GM21447 (cell line): ENCODE data around the gene PSMB10.
A peak's percentile ranks its signal among the peaks of the same experiment; 100 is the strongest.

Source experiments
- ATAC-seq: cut with Tn5 transposase; IDR thresholded peaks from one replicate; pipeline ENCODE4 v1.9.1; 2021; ENCODE audit not compliant: unreplicated experiment

The PSMB10 gene

GRCh38 chr16:67897231-67897630 is 39.4 kb downstream of the PSMB10 start:
- ATAC-seq = no peak

- no peak for ATAC-seq
These were observed 42.8 kb downstream of the PSMB10 start for GRCh38 chr16:67893743-67894399.

GRCh38 chr16:67892899-67893742 is 43.5 kb downstream of the PSMB10 start, which contains the start of gene PSKH1:
TSS of gene PSKH1 (plus strand) at chr16:67893254. CDS start at chr16:67908750, 15,496 bp downstream.
- ATAC-seq = peak; percentile 91

GRCh38 chr16:67892375-67892774 is 44.3 kb downstream of the PSMB10 start:
- ATAC-seq = no peak

GRCh38 chr16:67888331-67888730 is 48.3 kb downstream of the PSMB10 start:
- no peak for ATAC-seq

- no peak for ATAC-seq
These were observed 50.3 kb downstream of the PSMB10 start for GRCh38 chr16:67886387-67886786.

- ATAC-seq = no peak
These were observed 50.7 kb downstream of the PSMB10 start for GRCh38 chr16:67885976-67886375.

GRCh38 chr16:67885545-67885944 is 51.1 kb downstream of the PSMB10 start:
- no peak for ATAC-seq

GRCh38 chr16:67884684-67885083 is 52.0 kb downstream of the PSMB10 start, which contains the start of gene NRN1L:
TSS of gene NRN1L (plus strand) at chr16:67884885. CDS start at chr16:67884904, 19 bp downstream.
- ATAC-seq = no peak
